ENCODE measurements around the gene FUT4. TPM values are rescaled to one million over a fixed set of nuclear protein-coding genes. Genes with fewer than 3 reads are reported as not detected.

The FUT4 gene
- total RNA-seq, 2 donors from 2014 or later, result 5.2 to 6.5 TPM

DNA sequence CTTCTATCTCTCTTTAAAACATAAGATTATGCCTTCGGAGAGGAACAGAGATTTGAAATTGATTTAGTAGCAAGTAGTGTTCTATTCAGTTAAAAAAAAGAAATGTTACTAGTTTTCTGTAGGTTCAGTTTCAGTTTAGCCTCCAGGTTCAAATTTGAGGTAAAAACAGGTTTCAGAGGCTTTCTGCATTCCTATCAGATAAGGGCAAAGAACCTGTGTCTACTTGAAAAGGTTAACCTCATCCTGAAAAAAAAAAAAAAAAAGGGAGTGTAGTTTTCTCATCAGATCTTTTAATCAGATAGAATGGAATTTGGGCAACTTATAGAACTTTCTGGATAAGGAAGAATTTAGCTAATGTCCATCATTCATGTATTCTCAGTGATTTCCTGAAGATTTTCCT is 19.4 kb upstream of the FUT4 start:
- TF ChIP-seq, protein P1, sequence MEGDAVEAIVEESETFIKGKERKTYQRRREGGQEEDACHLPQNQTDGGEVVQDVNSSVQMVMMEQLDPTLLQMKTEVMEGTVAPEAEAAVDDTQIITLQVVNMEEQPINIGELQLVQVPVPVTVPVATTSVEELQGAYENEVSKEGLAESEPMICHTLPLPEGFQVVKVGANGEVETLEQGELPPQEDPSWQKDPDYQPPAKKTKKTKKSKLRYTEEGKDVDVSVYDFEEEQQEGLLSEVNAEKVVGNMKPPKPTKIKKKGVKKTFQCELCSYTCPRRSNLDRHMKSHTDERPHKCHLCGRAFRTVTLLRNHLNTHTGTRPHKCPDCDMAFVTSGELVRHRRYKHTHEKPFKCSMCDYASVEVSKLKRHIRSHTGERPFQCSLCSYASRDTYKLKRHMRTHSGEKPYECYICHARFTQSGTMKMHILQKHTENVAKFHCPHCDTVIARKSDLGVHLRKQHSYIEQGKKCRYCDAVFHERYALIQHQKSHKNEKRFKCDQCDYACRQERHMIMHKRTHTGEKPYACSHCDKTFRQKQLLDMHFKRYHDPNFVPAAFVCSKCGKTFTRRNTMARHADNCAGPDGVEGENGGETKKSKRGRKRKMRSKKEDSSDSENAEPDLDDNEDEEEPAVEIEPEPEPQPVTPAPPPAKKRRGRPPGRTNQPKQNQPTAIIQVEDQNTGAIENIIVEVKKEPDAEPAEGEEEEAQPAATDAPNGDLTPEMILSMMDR (IDR thresholded peaks at IDR 0.05), result no peak
- no peak for TF ChIP-seq POLR2A (IDR thresholded peaks at IDR 0.05)
- no peak for TF ChIP-seq POLR2AphosphoS5 (IDR thresholded peaks at IDR 0.05)
- Histone ChIP-seq H3K36me3 (no peaks in the 10 kb centered on the region), H3K27ac (no peak overlapping the region), H3K4me1 (replicated peaks) (no peaks in the 10 kb centered on the region), H3K27me3 (replicated peaks; ENCODE audit: insufficient read depth) (no peaks in the 10 kb centered on the region), H3K4me3 (no peak overlapping the region), H3K9me3 (no peaks in the 10 kb centered on the region)
- WGBS, result 45% methylated on average over 1 of the region's 1 CpG
- no peak for DNase-seq (ENCODE audit: low spot score)
- intact Hi-C loops (cut with DNase I), result loop anchor here (10.0 kb wide), 2 partner anchors 70 to 370 kb away; no protein-coding TSS in a partner anchor

DNA sequence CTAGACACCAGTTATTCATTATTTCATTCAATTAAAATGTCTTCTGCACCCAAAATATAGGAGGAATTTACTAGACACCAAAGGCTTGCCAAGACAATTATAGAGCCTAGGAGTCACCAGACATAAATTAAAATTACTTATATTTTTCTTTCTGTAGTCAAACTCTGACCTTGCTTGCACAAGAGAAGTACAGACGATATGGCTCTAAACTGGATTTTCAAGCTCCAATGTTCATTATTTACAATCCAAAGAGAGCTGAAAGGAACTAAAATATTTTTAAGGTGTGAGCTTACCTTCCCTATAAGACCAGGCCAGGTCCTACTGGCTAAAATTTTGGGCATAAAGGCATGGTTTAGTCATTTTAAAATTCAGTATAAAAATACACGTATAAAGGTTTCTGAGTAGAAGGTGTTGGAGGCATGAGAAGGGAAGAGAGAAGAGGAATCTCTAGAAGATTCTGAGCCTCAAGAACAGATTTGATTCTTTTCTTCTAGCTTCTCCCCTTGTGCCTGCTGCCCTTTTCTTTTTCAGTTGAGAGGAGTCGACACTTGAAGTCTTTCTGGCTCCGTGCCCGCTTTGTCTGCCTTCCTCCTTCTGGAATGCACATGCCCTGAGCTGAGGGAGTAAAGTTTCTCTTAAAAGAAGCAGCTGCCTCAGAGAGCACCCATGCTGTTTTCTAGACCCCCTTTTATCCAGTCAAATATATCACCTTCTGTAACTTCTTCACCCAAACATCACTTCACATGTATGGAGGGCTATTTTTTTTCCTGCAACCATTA is 18.0 kb upstream of the FUT4 start:
- Histone ChIP-seq H3K9me3 (no peaks in the 10 kb centered on the region), H3K4me1 (replicated peaks) (no peaks in the 10 kb centered on the region), H3K36me3 (no peaks in the 10 kb centered on the region), H3K27me3 (replicated peaks; ENCODE audit: insufficient read depth) (no peaks in the 10 kb centered on the region), H3K27ac (no peak overlapping the region), H3K4me3 (no peak overlapping the region)
- peak; percentile 66 for DNase-seq (ENCODE audit: low spot score)
- TF ChIP-seq, protein P1 (IDR thresholded peaks at IDR 0.05), result no peak
- TF ChIP-seq POLR2AphosphoS5 (IDR thresholded peaks at IDR 0.05) (no peak), POLR2A (IDR thresholded peaks at IDR 0.05) (no peak)
- 20% methylated on average over 5 of the region's 5 CpGs for WGBS
- intact Hi-C loops (cut with DNase I), result loop anchor here (10.0 kb wide), 2 partner anchors 69 to 369 kb away; no protein-coding TSS in a partner anchor

DNA sequence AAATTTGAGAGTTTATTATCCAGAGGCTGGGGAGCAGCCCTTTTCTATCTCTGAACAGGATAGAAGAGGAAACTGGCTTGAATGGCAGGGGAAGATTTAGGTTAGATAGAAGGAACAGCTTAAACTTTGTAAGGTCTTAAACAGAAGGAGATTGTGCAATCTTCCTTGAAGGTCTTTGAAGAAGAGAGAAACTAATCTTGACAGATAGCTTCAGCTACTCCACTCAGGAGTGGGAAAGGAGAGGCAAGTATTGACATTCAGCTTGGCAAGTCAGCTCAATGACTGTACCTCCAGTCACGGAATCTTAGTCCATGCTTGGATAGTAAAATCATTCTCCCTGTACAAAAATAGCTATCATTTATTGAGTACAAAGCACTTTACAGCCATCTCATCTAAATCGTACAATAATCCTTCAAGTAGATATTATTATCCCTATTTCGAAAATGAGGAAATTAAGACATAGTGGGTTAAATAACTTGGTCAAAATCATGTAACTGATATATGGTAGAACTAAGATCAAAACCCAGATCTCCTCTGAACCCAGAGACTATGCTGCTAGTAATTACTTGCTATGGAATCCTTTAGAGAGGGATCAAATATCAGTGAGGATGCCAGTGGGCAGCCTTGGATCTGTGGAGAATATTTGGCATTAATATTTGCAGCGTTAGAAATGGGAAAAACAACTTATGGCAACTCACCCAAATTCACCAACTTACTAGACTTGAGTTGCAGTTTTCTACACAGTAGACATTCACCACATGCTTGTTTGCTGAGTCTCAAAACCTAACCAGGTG is 16.9 kb upstream of the FUT4 start:
- Histone ChIP-seq H3K9me3 (no peaks in the 10 kb centered on the region), H3K27ac (no peak overlapping the region), H3K36me3 (no peaks in the 10 kb centered on the region), H3K4me1 (replicated peaks) (no peaks in the 10 kb centered on the region), H3K4me3 (no peak overlapping the region), H3K27me3 (replicated peaks; ENCODE audit: insufficient read depth) (no peaks in the 10 kb centered on the region)
- intact Hi-C loops (cut with DNase I), result loop anchor here (10.0 kb wide), 2 partner anchors 68 to 368 kb away; no protein-coding TSS in a partner anchor
- WGBS, result 44% methylated on average over 4 of the region's 4 CpGs
- DNase-seq (ENCODE audit: low spot score), result no peak
- TF ChIP-seq, protein P1 (IDR thresholded peaks at IDR 0.05), result no peak
- TF ChIP-seq POLR2A (IDR thresholded peaks at IDR 0.05) (no peak), POLR2AphosphoS5 (IDR thresholded peaks at IDR 0.05) (no peak)

DNA sequence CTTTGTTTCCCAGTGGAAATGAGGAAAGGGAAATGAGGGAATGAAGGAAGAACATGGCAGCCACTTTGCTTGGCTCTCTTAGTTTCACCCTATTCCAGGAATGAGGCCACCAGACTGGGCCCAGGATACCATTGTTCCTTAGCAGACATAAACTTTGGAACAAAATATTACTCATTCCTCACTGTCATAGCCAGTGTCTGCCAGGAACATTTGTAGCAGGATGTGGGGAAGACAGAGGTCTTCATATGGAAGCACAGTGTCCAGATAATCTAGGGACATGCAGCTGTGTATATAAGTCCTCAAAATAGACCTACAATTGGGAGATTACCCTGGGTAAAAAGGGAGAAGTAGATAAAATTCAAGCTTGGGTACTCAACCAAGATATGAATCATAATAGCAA is 15.2 kb upstream of the FUT4 start:
- intact Hi-C loops (cut with DNase I), result loop anchor here (10.0 kb wide), 2 partner anchors 66 to 366 kb away; no protein-coding TSS in a partner anchor
- TF ChIP-seq POLR2A (IDR thresholded peaks at IDR 0.05) (no peak), POLR2AphosphoS5 (IDR thresholded peaks at IDR 0.05) (no peak)
- TF ChIP-seq, protein P1 (IDR thresholded peaks at IDR 0.05), result no peak
- H3K36me3 ChIP-seq, result no peaks in the 10 kb centered on the region

More for the DNA sequence above, 15.2 kb upstream of the FUT4 start:
- no peak overlapping the region for H3K4me3 ChIP-seq
- H3K27ac ChIP-seq, result no peak overlapping the region
- no peaks in the 10 kb centered on the region for H3K9me3 ChIP-seq
- no peak for DNase-seq (ENCODE audit: low spot score)
- H3K27me3 ChIP-seq (replicated peaks; ENCODE audit: insufficient read depth), result no peaks in the 10 kb centered on the region
- H3K4me1 ChIP-seq (replicated peaks), result no peaks in the 10 kb centered on the region
